Stimulated activated CD4-positive, alpha-beta T cell treated with anti-CD3 and anti-CD28 coated beads, TNF-alpha, amount 100 ng/mL, for 24 hours (primary cell): ENCODE results near the gene VSTM4.

ENCODE experiments used
- DNase-seq, 3 experiments: peaks; one replicate each; pipeline ENCODE4 v3.0.0-alpha.2; 2020; ENCODE audit warnings: low read depth in 3 of 3

Gene VSTM4

GRCh38 chr10:49091450-49092210 lies 23.7 kb downstream of the VSTM4 start:
- no peak for DNase-seq

DNA sequence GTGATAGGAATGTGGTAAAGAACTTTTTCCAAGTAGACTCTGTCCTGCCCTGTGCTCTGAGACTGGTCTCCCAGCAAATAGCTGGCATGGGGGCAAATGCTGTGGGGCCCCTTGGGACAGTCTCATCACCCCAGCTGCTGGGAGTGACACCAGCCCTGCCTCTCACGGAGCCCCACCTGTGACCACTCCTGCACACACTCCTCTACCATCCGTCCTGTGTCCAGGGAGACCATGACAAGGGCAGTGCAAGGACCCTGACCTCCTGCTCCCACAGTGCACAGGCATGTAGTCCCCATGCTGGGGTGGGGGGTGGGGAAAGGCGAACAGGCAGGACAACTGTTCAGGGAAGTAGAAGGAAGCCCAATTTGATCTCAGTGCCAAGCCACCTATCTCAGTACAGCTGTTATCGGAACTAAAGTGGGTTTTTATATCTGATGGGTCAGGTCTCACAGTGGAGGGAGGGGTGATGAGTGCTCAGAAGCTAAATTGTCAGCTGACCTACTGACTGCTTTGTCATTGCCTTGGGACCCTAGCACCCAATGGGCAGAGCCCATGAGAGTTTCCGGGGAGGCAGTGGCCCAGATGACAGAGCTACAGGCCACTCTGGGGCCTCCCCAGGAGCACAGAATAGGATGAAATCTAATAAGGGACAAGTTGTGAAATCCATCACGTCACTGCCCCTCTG lies 24.5 kb downstream of the VSTM4 start:
- no peak for DNase-seq

GRCh38 chr10:49090189-49090575 lies 25.1 kb downstream of the VSTM4 start:
- no peak for DNase-seq

DNA sequence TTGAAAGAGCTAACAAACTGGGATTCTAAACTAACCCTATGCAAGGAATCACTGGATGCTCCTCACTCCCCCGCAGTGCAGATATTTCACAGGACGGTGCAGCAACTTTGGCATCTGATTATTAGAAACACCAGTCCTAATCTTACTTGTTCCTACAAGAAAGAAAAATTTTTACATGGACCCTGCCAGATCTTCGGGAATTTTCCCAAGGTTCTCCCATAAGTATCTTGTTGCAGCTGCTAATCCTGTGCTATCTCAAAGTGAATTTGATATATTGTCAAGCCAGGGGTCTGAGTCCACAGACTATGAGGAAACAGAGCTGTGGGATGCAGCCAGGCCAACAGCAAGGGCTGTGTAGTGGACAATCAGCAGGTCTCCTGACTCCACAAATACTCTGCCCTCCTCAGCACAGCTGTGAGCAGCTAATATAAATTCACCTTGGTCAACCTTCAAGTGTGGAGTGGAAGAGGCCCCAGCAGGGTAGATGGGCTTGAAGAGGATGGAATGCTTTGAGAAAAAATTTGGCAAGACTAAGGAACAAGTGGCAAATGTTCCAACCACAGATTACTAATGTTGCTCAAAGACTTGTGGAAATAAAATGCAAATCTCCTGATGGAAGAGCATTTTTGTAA lies 25.6 kb downstream of the VSTM4 start:
- DNase-seq = no peak

GRCh38 chr10:49089152-49089551 lies 26.2 kb downstream of the VSTM4 start:
- no peak for DNase-seq

DNA sequence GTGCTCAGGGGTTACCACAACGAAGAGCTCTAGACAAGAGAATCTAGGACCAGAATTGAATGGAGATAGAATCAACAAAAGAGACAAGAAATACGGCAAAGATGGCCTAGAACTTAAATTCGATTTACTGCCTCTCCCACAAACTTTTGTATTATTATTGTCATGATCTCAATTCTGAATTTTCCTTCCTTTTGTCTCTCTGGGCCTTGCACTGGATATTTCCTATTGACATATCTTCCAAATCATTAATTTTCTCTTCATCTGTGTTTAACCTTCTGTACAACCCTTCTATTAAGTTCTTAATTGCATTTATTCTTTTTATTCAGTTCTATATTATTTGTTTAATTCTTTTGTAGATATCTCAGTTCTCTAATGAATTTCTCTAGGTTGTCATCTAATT lies 28.4 kb downstream of the VSTM4 start:
- no peak for DNase-seq

DNA sequence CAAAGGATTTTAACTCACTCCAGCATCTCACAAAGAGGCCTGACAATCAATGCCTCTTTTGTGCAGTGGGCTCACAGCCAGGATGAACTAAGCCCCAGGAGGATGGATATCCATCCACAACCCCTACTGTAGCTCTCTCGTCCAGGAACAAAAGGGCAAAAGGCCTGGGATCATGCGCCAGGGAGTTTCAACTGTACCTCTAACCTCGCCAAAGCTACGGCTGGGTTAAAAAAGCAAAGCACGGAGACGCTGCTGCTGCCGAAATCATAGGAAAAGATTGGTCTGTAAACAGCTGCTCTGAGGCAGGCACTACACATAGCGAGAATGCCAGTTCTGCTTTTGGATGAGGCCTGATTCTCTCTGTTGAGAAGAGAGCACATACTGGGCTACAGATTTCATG lies 32.1 kb downstream of the VSTM4 start:
- no peak for DNase-seq

DNA sequence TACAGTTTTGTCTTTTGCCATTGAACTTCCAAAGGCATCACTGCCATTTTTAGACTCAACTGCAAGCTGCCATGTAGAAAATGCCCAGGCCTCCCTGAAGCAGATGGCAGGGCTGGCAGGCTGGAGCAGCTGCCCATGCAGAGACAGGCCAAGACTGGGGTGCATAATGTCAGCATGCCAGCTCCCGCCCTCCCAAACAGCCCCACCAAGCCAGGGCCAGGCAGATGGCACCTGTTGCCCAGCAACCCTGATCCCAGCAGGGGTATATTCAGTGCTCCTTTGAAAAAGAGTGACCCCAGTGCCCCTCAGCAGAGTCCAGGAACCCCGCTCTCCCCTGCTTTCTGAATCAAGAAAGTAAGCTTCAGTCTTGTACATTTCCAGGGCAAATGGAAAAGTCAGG lies 32.6 kb downstream of the VSTM4 start:
- DNase-seq = no peak

GRCh38 chr10:49081547-49082275 lies 33.6 kb downstream of the VSTM4 start:
- no peak for DNase-seq

DNA sequence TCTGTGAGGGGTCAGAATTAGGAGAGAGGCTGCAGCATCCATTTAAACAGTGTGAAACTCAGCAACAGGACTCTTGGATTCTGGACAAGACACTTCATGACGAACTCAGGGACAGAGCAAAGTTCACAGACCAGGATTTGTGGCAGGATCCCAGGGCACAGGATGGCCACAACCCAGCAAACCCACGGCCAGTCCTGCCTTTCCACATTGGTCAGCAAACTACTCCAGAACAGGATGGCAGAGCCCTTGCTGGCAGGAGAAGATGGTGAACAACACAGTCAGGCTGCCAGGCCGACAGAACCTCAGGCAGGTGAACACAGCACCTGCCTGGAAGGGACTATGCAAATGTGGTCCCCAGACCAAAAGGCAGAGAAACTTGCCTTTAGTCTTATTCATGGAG lies 34.4 kb downstream of the VSTM4 start:
- no peak for DNase-seq

DNA sequence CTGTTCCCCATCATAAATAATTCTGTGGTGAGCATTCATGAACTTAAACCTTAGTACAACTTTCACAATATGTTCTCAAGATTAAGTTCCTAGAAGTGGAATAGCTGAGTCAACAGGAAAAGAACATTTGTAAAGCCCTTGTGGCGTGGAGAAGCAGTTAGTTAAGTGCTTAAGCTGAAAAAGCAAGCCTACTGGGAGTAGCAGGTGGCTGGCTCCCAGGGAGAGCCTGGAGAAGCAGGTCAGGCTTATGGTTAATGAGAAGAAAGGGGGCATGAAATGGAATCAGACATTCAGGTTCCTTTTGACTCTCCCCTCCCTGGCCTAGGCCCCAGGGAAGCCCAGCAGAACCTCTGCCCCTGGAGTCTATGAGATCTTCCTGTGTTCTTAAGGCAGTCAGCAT lies 35.3 kb downstream of the VSTM4 start:
- DNase-seq = no peak

DNA sequence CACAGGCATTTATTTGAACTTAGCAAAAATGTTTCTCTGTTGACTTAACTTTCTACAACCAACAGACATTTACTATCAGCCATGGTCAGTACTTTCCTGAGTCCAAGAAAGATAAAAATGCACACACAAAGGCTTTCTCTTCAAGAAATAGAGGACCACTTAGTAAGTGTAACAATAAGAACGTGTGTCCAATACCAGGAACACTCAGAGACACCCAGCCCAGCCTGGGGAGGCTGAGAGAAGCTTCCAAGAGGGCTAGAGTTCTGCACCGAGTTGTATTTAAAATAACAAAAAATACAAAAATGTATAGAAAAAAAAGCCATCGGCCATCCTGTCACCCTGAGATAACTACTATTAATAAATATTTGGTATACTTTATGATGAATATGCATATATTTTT lies 35.8 kb downstream of the VSTM4 start:
- no peak for DNase-seq

- DNase-seq = no peak
Observed at GRCh38 chr10:49079072-49079471, 36.2 kb downstream of the VSTM4 start.

DNA sequence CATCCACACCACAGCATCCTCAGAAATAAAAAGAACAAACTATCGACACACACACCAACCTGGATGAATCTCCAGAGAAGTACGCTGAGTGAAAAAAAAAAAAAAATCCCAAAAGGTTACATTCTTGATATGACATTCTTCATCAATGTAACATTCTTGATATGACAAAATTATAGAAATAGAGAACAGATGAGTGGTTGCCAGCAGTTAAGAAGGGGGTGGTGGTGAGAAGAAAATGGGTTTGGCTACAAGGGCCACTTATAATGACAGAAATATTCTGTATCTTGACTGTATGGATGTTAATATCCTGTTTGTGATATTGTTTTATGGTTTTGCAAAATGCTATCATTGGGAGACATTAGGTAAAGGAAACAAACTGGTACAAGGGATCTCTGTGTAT lies 36.9 kb downstream of the VSTM4 start:
- DNase-seq = no peak

- DNase-seq = no peak
Observed at GRCh38 chr10:49076741-49077521, 38.4 kb downstream of the VSTM4 start.

GRCh38 chr10:49076319-49076718 lies 39.0 kb downstream of the VSTM4 start:
- no peak for DNase-seq

GRCh38 chr10:49075743-49076142 lies 39.6 kb downstream of the VSTM4 start:
- no peak for DNase-seq

DNA sequence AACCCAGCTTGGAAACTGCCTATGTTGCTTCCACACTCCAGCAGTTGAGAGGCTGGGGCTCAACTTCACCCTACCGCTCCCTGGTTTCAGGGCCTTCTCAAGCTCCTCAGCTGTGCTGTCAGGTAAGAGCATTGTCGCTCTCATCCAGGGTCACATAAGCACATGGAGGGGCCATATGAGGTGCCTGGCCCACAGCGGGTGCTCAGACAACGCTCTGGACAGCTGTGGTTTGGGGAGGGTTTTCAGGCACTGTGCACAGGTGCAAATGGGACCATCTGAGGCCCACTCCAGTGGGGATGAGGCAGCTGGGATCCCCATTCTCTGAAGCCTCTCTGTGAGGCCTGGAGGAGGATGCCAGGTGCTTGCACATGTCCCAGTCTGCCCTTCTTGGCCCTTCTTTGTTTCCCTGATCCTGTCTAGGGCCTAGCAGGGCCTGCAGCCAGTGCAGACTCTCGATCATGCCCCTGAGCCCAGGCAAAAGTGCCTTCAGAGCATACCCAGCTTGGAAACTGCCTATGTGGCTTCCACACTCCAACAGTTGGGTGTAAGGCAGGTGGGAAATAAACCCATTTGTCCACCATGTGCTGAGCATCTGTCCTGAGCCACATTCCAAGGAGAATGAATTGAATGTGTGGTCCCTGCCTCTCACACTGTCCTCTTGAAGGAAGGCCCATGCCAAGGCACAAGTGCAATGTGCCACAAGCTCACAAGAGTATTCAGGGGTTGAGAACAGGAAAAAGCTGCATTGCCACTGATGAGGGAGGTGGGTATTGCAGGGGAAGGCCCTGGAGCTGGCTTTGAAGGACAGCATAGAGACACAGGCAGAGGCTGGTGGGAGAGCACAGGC lies 40.3 kb downstream of the VSTM4 start:
- DNase-seq = no peak

DNA sequence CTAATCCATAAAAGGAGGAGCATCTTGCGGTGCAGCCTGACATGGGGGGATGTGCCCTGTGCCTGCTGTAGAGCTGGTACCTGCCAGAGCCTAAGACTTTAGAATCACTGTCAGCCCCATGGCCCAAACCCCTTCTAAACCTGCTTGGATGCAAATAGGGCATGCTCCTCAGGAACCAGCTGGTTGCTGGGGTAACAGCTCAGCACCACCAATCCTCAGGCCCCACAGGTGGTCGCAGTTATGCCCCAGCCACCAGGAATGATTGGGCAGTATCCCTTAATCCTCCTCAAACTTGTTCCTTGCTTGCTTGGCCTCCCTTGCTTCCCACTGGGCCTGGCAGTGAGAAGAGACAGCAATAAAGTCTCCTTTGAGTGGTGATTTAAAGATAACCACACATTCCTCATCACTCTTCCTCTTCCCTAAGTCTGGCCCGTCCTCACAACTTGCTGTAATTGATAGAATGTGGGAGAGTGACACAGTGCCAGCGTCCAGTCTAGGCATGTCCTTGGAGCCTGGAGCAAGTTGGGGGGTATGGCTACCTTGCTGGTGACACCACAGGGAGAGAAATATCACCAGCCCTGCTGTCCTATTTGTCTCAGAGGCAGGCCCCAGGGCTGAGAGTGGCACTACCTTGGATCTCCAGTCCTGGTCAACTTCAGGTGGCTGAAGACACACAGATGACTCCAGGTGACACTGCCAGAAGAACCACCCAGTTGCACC lies 43.0 kb downstream of the VSTM4 start:
- DNase-seq = no peak

- DNase-seq = no peak
Observed at GRCh38 chr10:49071160-49071761, 44.1 kb downstream of the VSTM4 start.
